AG04450 (cell line): ENCODE data around the gene KANSL1. TPM values are rescaled to one million over a fixed set of nuclear protein-coding genes. Genes with fewer than 3 reads are reported as not detected.
"Not testable (repeated sequence)": the region's sequence is repeated elsewhere in the genome, so short reads cannot be mapped to it uniquely, and the experiment has no call there.

Experiments used
- CTCF ChIA-PET: fragments of 300-600, 350-600 bp; formaldehyde crosslinking; extraction: SDS; loops from one replicate; lab custom pipeline; 2022; ENCODE audit warnings: antibody characterized with exemption, inconsistent platforms; lab: Charles Lee
- POLR2A ChIA-PET: fragments of 350-600 bp; formaldehyde crosslinking; extraction: SDS; loops from one replicate; lab custom pipeline; 2021; ENCODE audit warnings: antibody characterized with exemption, inconsistent platforms; lab: Yijun Ruan, JAX
- DNase-seq: peaks from one replicate; pipeline ENCODE4 v3.0.0-alpha.2; 2011; ENCODE audit warnings: low read depth, low spot score
- H3K27ac ChIP-seq: one replicate; pipeline ENCODE4 v1.5.1; 2012; ENCODE audit warnings: low read depth, low read length, control low read depth
- H3K27me3 ChIP-seq: one replicate; pipeline ENCODE4 v1.6.0; 2012; ENCODE audit warnings: low read length; ENCODE audit not compliant: control insufficient read depth, insufficient read depth
- H3K4me3 ChIP-seq: 2 replicates; pipeline ENCODE4 v1.5.1; 2011; ENCODE audit warnings: mild to moderate bottlenecking, low read depth, low read length, control low read depth
- H3K9me3 ChIP-seq: 2 replicates; pipeline ENCODE4 v1.5.1; 2012; ENCODE audit warnings: low read length; ENCODE audit not compliant: control insufficient read depth, insufficient read depth
- CTCF ChIP-seq: IDR thresholded peaks from 2 replicates; pipeline ENCODE4 v1.5.1; 2011; ENCODE audit warnings: low read depth, low read length, control low read depth, inconsistent platforms
- polyA plus RNA-seq: library from polyadenylated mRNA; depleted of rRNA; stranded (reverse); fragments of >200 nt; gene quantifications from 2 replicates; pipeline ENCODE4 v1.2.3, GENCODE V29; 2011

KANSL1 gene
- polyA plus RNA-seq, 1 experiment = 15.6 TPM

- DNase-seq = no peak
- CTCF ChIA-PET = interaction anchor here (1.4 to 3.2 kb wide), 3 partner anchors 27 to 75 kb away, joined by 3 to 12 read pairs (median 7); partner anchors contain the start of gene KANSL1
- POLR2A ChIA-PET = no interaction called here
These were observed 75.2 kb downstream of the KANSL1 start for GRCh38 chr17:46117850-46118696.

GRCh38 chr17:46117117-46117516 is 76.1 kb downstream of the KANSL1 start:
- H3K9me3 ChIP-seq = no peaks in the 10 kb centered on the region
- ChIA-PET POLR2A (no interaction called here), CTCF (interaction anchor here (1.4 to 3.2 kb wide), 3 partner anchors 26 to 76 kb away, joined by 3 to 12 read pairs (median 7); partner anchors contain the start of gene KANSL1)
- no peak for DNase-seq
- H3K27me3 ChIP-seq = no peaks in the 10 kb centered on the region
- no peak overlapping the region for H3K27ac ChIP-seq
- no peak for TF ChIP-seq CTCF
- H3K4me3 ChIP-seq = no peak overlapping the region

More at GRCh38 chr17:46117850-46118696, 75.2 kb downstream of the KANSL1 start:
- Histone ChIP-seq H3K4me3 (no peak overlapping the region), H3K9me3 (no peaks in the 10 kb centered on the region), H3K27ac (no peak overlapping the region), H3K27me3 (no peaks in the 10 kb centered on the region)
- no peak for TF ChIP-seq CTCF

- POLR2A ChIA-PET = no interaction called here
- Histone ChIP-seq H3K4me3 (no peak overlapping the region), H3K27me3 (no peaks in the 10 kb centered on the region), H3K27ac (no peak overlapping the region), H3K9me3 (no peaks in the 10 kb centered on the region)
- TF ChIP-seq CTCF = no peak
- CTCF ChIA-PET = interaction anchor here (2.9 kb wide), 1 partner anchor 71 kb away, joined by 7 read pairs; no protein-coding TSS in a partner anchor
- no peak for DNase-seq
These were observed 77.5 kb downstream of the KANSL1 start for GRCh38 chr17:46115699-46116098.

GRCh38 chr17:46111236-46111635 is 82.0 kb downstream of the KANSL1 start:
- POLR2A ChIA-PET, H3K27ac ChIP-seq, H3K9me3 ChIP-seq, H3K27me3 ChIP-seq, CTCF ChIA-PET, DNase-seq, H3K4me3 ChIP-seq: not testable (repeated sequence)

- H3K27me3 ChIP-seq = no peaks in the 10 kb centered on the region
- H3K9me3 ChIP-seq = no peaks in the 10 kb centered on the region
- no peak for TF ChIP-seq CTCF
- no peak for DNase-seq
- H3K27ac ChIP-seq = no peak overlapping the region
- ChIA-PET POLR2A (no interaction called here), CTCF (interaction anchor here (0.5 kb wide), 1 partner anchor 63 kb away, joined by 3 read pairs; no protein-coding TSS in a partner anchor)
- H3K4me3 ChIP-seq = no peak overlapping the region
These were observed 83.0 kb downstream of the KANSL1 start for GRCh38 chr17:46110219-46110618.
